ENCODE data around the gene C1orf210.

The C1orf210 gene

DNA sequence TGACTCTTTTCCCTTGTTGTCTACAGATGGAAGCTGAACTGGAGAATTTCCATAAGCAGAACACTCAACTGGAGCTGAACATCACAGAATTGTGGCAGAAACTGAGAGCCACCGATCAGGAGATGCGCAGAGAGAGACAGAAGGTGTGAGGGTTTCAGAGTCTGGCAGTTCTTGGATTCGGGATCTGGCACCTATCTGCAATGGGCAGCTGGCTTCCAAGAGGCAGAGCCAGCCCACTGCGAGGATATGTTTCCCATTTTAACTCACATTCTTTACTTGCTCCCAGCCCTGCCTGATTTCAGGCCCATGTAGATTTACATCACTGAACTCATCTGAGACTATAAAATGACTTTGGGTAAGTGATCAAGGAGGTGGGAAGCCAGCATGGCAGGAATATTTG is 52.9 kb downstream of the C1orf210 start:
- no peak overlapping the region for H3K27ac ChIP-seq
- TF ChIP-seq, protein P1, sequence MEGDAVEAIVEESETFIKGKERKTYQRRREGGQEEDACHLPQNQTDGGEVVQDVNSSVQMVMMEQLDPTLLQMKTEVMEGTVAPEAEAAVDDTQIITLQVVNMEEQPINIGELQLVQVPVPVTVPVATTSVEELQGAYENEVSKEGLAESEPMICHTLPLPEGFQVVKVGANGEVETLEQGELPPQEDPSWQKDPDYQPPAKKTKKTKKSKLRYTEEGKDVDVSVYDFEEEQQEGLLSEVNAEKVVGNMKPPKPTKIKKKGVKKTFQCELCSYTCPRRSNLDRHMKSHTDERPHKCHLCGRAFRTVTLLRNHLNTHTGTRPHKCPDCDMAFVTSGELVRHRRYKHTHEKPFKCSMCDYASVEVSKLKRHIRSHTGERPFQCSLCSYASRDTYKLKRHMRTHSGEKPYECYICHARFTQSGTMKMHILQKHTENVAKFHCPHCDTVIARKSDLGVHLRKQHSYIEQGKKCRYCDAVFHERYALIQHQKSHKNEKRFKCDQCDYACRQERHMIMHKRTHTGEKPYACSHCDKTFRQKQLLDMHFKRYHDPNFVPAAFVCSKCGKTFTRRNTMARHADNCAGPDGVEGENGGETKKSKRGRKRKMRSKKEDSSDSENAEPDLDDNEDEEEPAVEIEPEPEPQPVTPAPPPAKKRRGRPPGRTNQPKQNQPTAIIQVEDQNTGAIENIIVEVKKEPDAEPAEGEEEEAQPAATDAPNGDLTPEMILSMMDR (conservative IDR thresholded peaks at IDR 0.05), result no peak
- TF ChIP-seq ZFX (IDR thresholded peaks at IDR 0.05), result no peak

- no peak overlapping the region for H3K27ac ChIP-seq
- TF ChIP-seq, protein P1 (conservative IDR thresholded peaks at IDR 0.05), result no peak
- no peak for TF ChIP-seq ZFX (IDR thresholded peaks at IDR 0.05)
These were observed 53.3 kb downstream of the C1orf210 start for GRCh38 chr1:43232074-43232473.

Data from C4-2B (cell line).